Neural cell (in vitro differentiated cells): ENCODE measurements around the gene BAX. TPM values are rescaled to one million over a fixed set of nuclear protein-coding genes. Genes with fewer than 3 reads are reported as not detected.

ENCODE experiments used
- H2AFZ ChIP-seq: fragments of 200-600, 300-800 bp; sonication (generic), shearing (Covaris generic); 2 replicates; pipeline ENCODE4 v1.6.0; 2014; ENCODE audit warnings: low read depth, mild to moderate bottlenecking, antibody characterized with exemption, low read length, moderate library complexity
- H3F3A ChIP-seq: fragments of 200-600 bp; shearing (Covaris generic); 2 replicates; pipeline ENCODE4 v1.6.1; 2016; ENCODE audit warnings: mild to moderate bottlenecking, moderate library complexity, mixed read lengths, antibody characterized with exemption, low read length; ENCODE audit not compliant: insufficient read depth, poor library complexity, severe bottlenecking
- H3K27ac ChIP-seq: fragments of 200-600, 300-800 bp; sonication (generic), shearing (Covaris generic); 2 replicates; pipeline ENCODE4 v1.5.1; 2014; ENCODE audit warnings: mild to moderate bottlenecking, low read length, moderate library complexity
- H3K27me3 ChIP-seq: fragments of 300-800, 200-600 bp; sonication (generic), shearing (Covaris generic); 2 replicates; pipeline ENCODE4 v1.6.0; 2014; ENCODE audit warnings: mild to moderate bottlenecking, low read depth, low read length, moderate library complexity; ENCODE audit not compliant: insufficient read depth
- H3K36me3 ChIP-seq: fragments of 300-800, 200-600 bp; sonication (generic), shearing (Covaris generic); 2 replicates; pipeline ENCODE4 v1.5.1; 2014; ENCODE audit warnings: mild to moderate bottlenecking, antibody characterized with exemption, low read length, moderate library complexity; ENCODE audit not compliant: insufficient read depth
- H3K4me2 ChIP-seq: fragments of 300-800, 200-600 bp; sonication (generic), shearing (Covaris generic); 2 replicates; pipeline ENCODE4 v1.6.0; 2014; ENCODE audit warnings: mild to moderate bottlenecking, low read length
- H3K4me3 ChIP-seq: fragments of 300-800, 200-600 bp; sonication (generic), shearing (Covaris generic); 2 replicates; pipeline ENCODE4 v1.5.1; 2014; ENCODE audit warnings: mild to moderate bottlenecking, low read length, moderate library complexity
- H3K79me2 ChIP-seq: fragments of 200-600 bp; shearing (Covaris generic); replicated peaks from 2 replicates; pipeline ENCODE4 v1.6.0; 2014; ENCODE audit warnings: mild to moderate bottlenecking, low read length, moderate library complexity; ENCODE audit not compliant: insufficient read depth
- H3K9ac ChIP-seq: fragments of 300-800, 200-600 bp; sonication (generic), shearing (Covaris generic); 2 replicates; pipeline ENCODE4 v1.6.1; 2016; ENCODE audit warnings: mild to moderate bottlenecking, low read length, mixed read lengths
- H3K9me2 ChIP-seq: fragments of 200-600 bp; shearing (Covaris generic); 2 replicates; pipeline ENCODE4 v1.6.1; 2016; ENCODE audit warnings: mild to moderate bottlenecking, low read length, mixed read lengths; ENCODE audit not compliant: insufficient read depth
- H3K9me3 ChIP-seq: fragments of 200-600, 300-800 bp; sonication (generic), shearing (Covaris generic); 2 replicates; pipeline ENCODE4 v1.6.1; 2016; ENCODE audit warnings: mild to moderate bottlenecking, mixed run types, low read length, moderate library complexity, mixed read lengths
- H4K20me1 ChIP-seq: fragments of 200-600 bp; shearing (Covaris generic); 2 replicates; pipeline ENCODE4 v1.6.1; 2016; ENCODE audit warnings: mild to moderate bottlenecking, mixed run types; ENCODE audit not compliant: insufficient read depth
- CTCF ChIP-seq: fragments of 450-650 bp; IDR thresholded peaks from 2 replicates; pipeline ENCODE4 v1.5.1; 2014; ENCODE audit warnings: antibody characterized with exemption, mild to moderate bottlenecking, moderate library complexity; ENCODE audit not compliant: poor library complexity, severe bottlenecking
- EP300 ChIP-seq: fragments of 450-650 bp; conservative IDR thresholded peaks from 2 replicates; pipeline ENCODE4 v1.6.1; 2014; ENCODE audit warnings: antibody characterized with exemption, mild to moderate bottlenecking, moderate library complexity; ENCODE audit not compliant: poor library complexity, severe bottlenecking
- EZH2 ChIP-seq: fragments of 200-600, 300-800 bp; shearing (Covaris generic), sonication (generic); IDR thresholded peaks from 2 replicates; pipeline ENCODE4 v1.6.1; 2014; ENCODE audit warnings: antibody characterized with exemption, low read length, borderline replicate concordance, mild to moderate bottlenecking; ENCODE audit not compliant: insufficient read depth, poor library complexity, severe bottlenecking
- MXI1 ChIP-seq: fragments of 450-650 bp; conservative IDR thresholded peaks from 2 replicates; pipeline ENCODE4 v1.6.1; 2014; ENCODE audit warnings: antibody characterized with exemption, mild to moderate bottlenecking; ENCODE audit not compliant: poor library complexity, severe bottlenecking
- POLR2AphosphoS5 ChIP-seq: IDR thresholded peaks from 2 replicates; pipeline ENCODE4 v1.6.1; 2012
- RAD21 ChIP-seq: fragments of 450-650 bp; conservative IDR thresholded peaks from 2 replicates; pipeline ENCODE4 v1.6.1; 2014; ENCODE audit warnings: antibody characterized with exemption, mild to moderate bottlenecking, moderate library complexity
- REST ChIP-seq: IDR thresholded peaks from 2 replicates; pipeline ENCODE4 v1.6.1; 2012; ENCODE audit warnings: borderline replicate concordance
- SMC3 ChIP-seq: fragments of 450-650 bp; conservative IDR thresholded peaks from 2 replicates; pipeline ENCODE4 v1.6.1; 2014; ENCODE audit warnings: antibody characterized with exemption, mild to moderate bottlenecking, moderate library complexity; ENCODE audit not compliant: poor library complexity
- TAF1 ChIP-seq: IDR thresholded peaks from 2 replicates; pipeline ENCODE4 v1.6.1; 2012; ENCODE audit warnings: low read depth
- polyA plus RNA-seq: library from polyadenylated mRNA; depleted of rRNA; stranded (reverse); fragments of >200 nt; gene quantifications from 2 replicates; pipeline ENCODE4 v1.2.3, GENCODE V29; 2014

BAX gene
- polyA plus RNA-seq, 1 donor from 2014 or later = 71.9 TPM

DNA sequence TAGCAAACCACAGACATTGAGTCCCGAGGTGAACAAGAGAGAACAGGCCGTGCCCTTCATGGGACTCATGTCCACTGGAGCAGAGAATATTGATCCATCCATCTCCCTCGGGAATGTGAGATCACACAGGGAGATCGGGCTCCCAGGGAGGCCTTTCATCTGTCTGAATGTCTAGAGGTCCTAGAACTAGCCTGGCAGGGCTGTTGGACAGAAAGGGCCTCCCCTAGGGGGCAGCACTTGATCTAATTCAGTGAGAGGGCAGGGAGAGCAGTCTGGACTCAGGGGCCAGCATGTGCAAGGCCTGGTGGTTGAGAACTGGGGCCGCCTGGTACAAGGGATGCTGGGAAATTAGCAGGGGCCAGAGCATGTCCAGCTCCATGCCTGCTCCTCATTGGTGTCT lies 43.3 kb downstream of the BAX start:
- Histone ChIP-seq H3K79me2 (peaks cover 15% of the 10 kb centered on the region), H4K20me1 (no peaks in the 10 kb centered on the region)

More for the DNA sequence above, 43.3 kb downstream of the BAX start:
- no peak overlapping the region for H3K27ac ChIP-seq
- H3K4me2 ChIP-seq = no peak overlapping the region
- no peak for TF ChIP-seq SMC3
- TF ChIP-seq EP300 = no peak
- TF ChIP-seq EZH2 = no peak
- TF ChIP-seq CTCF = no peak
- no peak for TF ChIP-seq MXI1
- no peak for TF ChIP-seq RAD21
- no peak for TF ChIP-seq REST
- no peak for TF ChIP-seq TAF1
- no peak for TF ChIP-seq POLR2AphosphoS5
- no peaks in the 10 kb centered on the region for H3F3A ChIP-seq
- no peaks in the 10 kb centered on the region for H3K36me3 ChIP-seq
- no peaks in the 10 kb centered on the region for H3K27me3 ChIP-seq
- no peak overlapping the region for H3K9ac ChIP-seq
- H3K9me2 ChIP-seq = no peaks in the 10 kb centered on the region
- H3K4me3 ChIP-seq = no peak overlapping the region
- H3K9me3 ChIP-seq = no peaks in the 10 kb centered on the region
- H2AFZ ChIP-seq = no peak overlapping the region
